ENCODE data around the gene CLASP1. TPM values are rescaled to one million over a fixed set of nuclear protein-coding genes. Genes with fewer than 3 reads are reported as not detected.
"Not testable (repeated sequence)": the region's sequence is repeated elsewhere in the genome, so short reads cannot be mapped to it uniquely, and the experiment has no call there.

The CLASP1 gene
- total RNA-seq, 1 experiment from 2014 or later = 28.2 TPM

- no peak overlapping the region for H3K27ac ChIP-seq
- H3K4me1 ChIP-seq (replicated peaks) = peaks cover 10% of the 10 kb centered on the region
- no peaks in the 10 kb centered on the region for H3K9me3 ChIP-seq (replicated peaks)
- H3K4me3 ChIP-seq = no peak overlapping the region
- DNase-seq (ENCODE audit: low read depth in 1 of 2, low spot score in 2 of 2) = no peak
- no peaks in the 10 kb centered on the region for H3K36me3 ChIP-seq
- no peaks in the 10 kb centered on the region for H3K27me3 ChIP-seq (replicated peaks)
These were observed 22.3 kb downstream of the CLASP1 start for GRCh38 chr2:121626777-121627524.

- Histone ChIP-seq H3K27me3 (replicated peaks) (no peaks in the 10 kb centered on the region), H3K9me3 (replicated peaks) (no peaks in the 10 kb centered on the region)
- no peak for DNase-seq (ENCODE audit: low read depth in 1 of 2, low spot score in 2 of 2)
These were observed 23.3 kb downstream of the CLASP1 start for GRCh38 chr2:121625953-121626352.

GRCh38 chr2:121617042-121617599, 32.1 kb downstream of the CLASP1 start:
- no peak for DNase-seq (ENCODE audit: low read depth in 1 of 2, low spot score in 2 of 2)
- Histone ChIP-seq H3K4me3 (no peak overlapping the region), H3K4me1 (replicated peaks) (no peaks in the 10 kb centered on the region), H3K9me3 (replicated peaks) (no peaks in the 10 kb centered on the region), H3K27me3 (replicated peaks) (no peaks in the 10 kb centered on the region), H3K27ac (no peak overlapping the region), H3K36me3 (peaks cover 9% of the 10 kb centered on the region)

More at GRCh38 chr2:121625953-121626352, 23.3 kb downstream of the CLASP1 start:
- Histone ChIP-seq H3K36me3 (no peaks in the 10 kb centered on the region), H3K27ac (no peak overlapping the region), H3K4me1 (replicated peaks) (peaks cover 10% of the 10 kb centered on the region), H3K4me3 (no peak overlapping the region)

- H3K27ac ChIP-seq = no peak overlapping the region
- H3K9me3 ChIP-seq (replicated peaks) = no peaks in the 10 kb centered on the region
- H3K4me3 ChIP-seq = no peak overlapping the region
- no peak for DNase-seq (ENCODE audit: low read depth in 1 of 2, low spot score in 2 of 2)
- H3K27me3 ChIP-seq (replicated peaks) = no peaks in the 10 kb centered on the region
- H3K4me1 ChIP-seq (replicated peaks) = no peaks in the 10 kb centered on the region
- peaks cover 9% of the 10 kb centered on the region for H3K36me3 ChIP-seq
These were observed 35.5 kb downstream of the CLASP1 start for GRCh38 chr2:121613774-121614173.

GRCh38 chr2:121613152-121613551, 36.1 kb downstream of the CLASP1 start:
- no peak overlapping the region for H3K4me3 ChIP-seq
- H3K27ac ChIP-seq = no peak overlapping the region
- no peaks in the 10 kb centered on the region for H3K27me3 ChIP-seq (replicated peaks)
- peaks cover 9% of the 10 kb centered on the region for H3K36me3 ChIP-seq
- DNase-seq (ENCODE audit: low read depth in 1 of 2, low spot score in 2 of 2) = no peak
- H3K4me1 ChIP-seq (replicated peaks) = no peaks in the 10 kb centered on the region
- H3K9me3 ChIP-seq (replicated peaks) = no peaks in the 10 kb centered on the region

GRCh38 chr2:121611730-121612705, 37.2 kb downstream of the CLASP1 start:
- no peak for DNase-seq (ENCODE audit: low read depth in 1 of 2, low spot score in 2 of 2)
- Histone ChIP-seq H3K27ac (no peak overlapping the region), H3K36me3 (peaks cover 9% of the 10 kb centered on the region), H3K27me3 (replicated peaks) (no peaks in the 10 kb centered on the region), H3K4me3 (no peak overlapping the region), H3K9me3 (replicated peaks) (no peaks in the 10 kb centered on the region), H3K4me1 (replicated peaks) (no peaks in the 10 kb centered on the region)

GRCh38 chr2:121611048-121611649, 38.1 kb downstream of the CLASP1 start:
- H3K4me1 ChIP-seq (replicated peaks); H3K27me3 ChIP-seq (replicated peaks); H3K9me3 ChIP-seq (replicated peaks); H3K36me3 ChIP-seq; H3K4me3 ChIP-seq; DNase-seq (ENCODE audit: low read depth in 1 of 2, low spot score in 2 of 2); H3K27ac ChIP-seq: not testable (repeated sequence)

GRCh38 chr2:121610487-121610874, 38.8 kb downstream of the CLASP1 start:
- H3K27ac ChIP-seq; H3K4me1 ChIP-seq (replicated peaks); DNase-seq (ENCODE audit: low read depth in 1 of 2, low spot score in 2 of 2); H3K4me3 ChIP-seq; H3K27me3 ChIP-seq (replicated peaks); H3K9me3 ChIP-seq (replicated peaks): not testable (repeated sequence)
- peaks cover 15% of the 10 kb centered on the region for H3K36me3 ChIP-seq

GRCh38 chr2:121608967-121609366, 40.3 kb downstream of the CLASP1 start:
- H3K27me3 ChIP-seq (replicated peaks) = no peaks in the 10 kb centered on the region
- H3K27ac ChIP-seq = no peak overlapping the region
- H3K4me1 ChIP-seq (replicated peaks) = no peaks in the 10 kb centered on the region
- no peak for DNase-seq (ENCODE audit: low read depth in 1 of 2, low spot score in 2 of 2)
- peaks cover 11% of the 10 kb centered on the region for H3K36me3 ChIP-seq
- H3K9me3 ChIP-seq (replicated peaks) = no peaks in the 10 kb centered on the region
- no peak overlapping the region for H3K4me3 ChIP-seq

- H3K27ac ChIP-seq = no peak overlapping the region
- no peak overlapping the region for H3K4me3 ChIP-seq
- H3K36me3 ChIP-seq = peaks cover 14% of the 10 kb centered on the region
- no peak for DNase-seq (ENCODE audit: low read depth in 1 of 2, low spot score in 2 of 2)
- H3K4me1 ChIP-seq (replicated peaks) = no peaks in the 10 kb centered on the region
- no peaks in the 10 kb centered on the region for H3K9me3 ChIP-seq (replicated peaks)
- H3K27me3 ChIP-seq (replicated peaks) = no peaks in the 10 kb centered on the region
These were observed 40.9 kb downstream of the CLASP1 start for GRCh38 chr2:121608367-121608766.

- no peaks in the 10 kb centered on the region for H3K9me3 ChIP-seq (replicated peaks)
- H3K27ac ChIP-seq = no peak overlapping the region
- H3K27me3 ChIP-seq (replicated peaks) = no peaks in the 10 kb centered on the region
- no peak overlapping the region for H3K4me3 ChIP-seq
- H3K36me3 ChIP-seq = peaks cover 19% of the 10 kb centered on the region
- no peaks in the 10 kb centered on the region for H3K4me1 ChIP-seq (replicated peaks)
- no peak for DNase-seq (ENCODE audit: low read depth in 1 of 2, low spot score in 2 of 2)
These were observed 43.2 kb downstream of the CLASP1 start for GRCh38 chr2:121605820-121606733.

- Histone ChIP-seq H3K4me3 (no peak overlapping the region), H3K27ac (no peak overlapping the region), H3K36me3 (peaks cover 23% of the 10 kb centered on the region), H3K27me3 (replicated peaks) (no peaks in the 10 kb centered on the region), H3K9me3 (replicated peaks) (no peaks in the 10 kb centered on the region), H3K4me1 (replicated peaks) (peaks cover 5% of the 10 kb centered on the region; the same call in 1 of the 2 replicates)
- no peak for DNase-seq (ENCODE audit: low read depth in 1 of 2, low spot score in 2 of 2)
These were observed 46.1 kb downstream of the CLASP1 start for GRCh38 chr2:121603185-121603584.

Measured in SJSA1 (cell line).